ENCODE results near the gene BRD4. TPM values are rescaled to one million over a fixed set of nuclear protein-coding genes. Genes with fewer than 3 reads are reported as not detected.
A peak's percentile ranks its signal among the peaks of the same experiment; 100 is the strongest.

Gene BRD4
- total RNA-seq, 1 donor = 26.3 TPM

DNA sequence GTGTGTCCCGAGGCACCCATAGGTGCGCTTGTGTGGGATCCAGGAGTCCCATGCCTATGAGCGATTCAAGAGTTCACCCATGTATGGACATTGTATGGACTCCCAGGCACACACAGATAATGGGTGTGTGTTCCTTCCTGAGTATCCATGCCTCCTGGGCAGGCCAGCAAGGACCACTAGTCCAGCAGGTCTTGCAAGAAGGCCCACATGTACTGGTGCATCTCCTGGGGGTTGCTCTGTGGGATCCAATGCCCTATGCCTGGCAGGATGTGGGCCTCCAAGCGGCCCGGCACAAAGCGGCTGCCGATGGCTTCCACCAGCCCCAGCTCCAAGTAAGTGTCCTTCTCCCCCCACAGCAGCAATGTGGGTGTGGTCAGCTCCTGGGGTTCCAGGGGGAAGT, 105.1 kb downstream of the BRD4 start:
- H3K4me3 ChIP-seq (ENCODE audit: low read depth, low read length) = no peak overlapping the region
- TF ChIP-seq, protein P1, sequence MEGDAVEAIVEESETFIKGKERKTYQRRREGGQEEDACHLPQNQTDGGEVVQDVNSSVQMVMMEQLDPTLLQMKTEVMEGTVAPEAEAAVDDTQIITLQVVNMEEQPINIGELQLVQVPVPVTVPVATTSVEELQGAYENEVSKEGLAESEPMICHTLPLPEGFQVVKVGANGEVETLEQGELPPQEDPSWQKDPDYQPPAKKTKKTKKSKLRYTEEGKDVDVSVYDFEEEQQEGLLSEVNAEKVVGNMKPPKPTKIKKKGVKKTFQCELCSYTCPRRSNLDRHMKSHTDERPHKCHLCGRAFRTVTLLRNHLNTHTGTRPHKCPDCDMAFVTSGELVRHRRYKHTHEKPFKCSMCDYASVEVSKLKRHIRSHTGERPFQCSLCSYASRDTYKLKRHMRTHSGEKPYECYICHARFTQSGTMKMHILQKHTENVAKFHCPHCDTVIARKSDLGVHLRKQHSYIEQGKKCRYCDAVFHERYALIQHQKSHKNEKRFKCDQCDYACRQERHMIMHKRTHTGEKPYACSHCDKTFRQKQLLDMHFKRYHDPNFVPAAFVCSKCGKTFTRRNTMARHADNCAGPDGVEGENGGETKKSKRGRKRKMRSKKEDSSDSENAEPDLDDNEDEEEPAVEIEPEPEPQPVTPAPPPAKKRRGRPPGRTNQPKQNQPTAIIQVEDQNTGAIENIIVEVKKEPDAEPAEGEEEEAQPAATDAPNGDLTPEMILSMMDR (IDR thresholded peaks at IDR 0.05; ENCODE audit: insufficient read depth, low read depth, low read length) = no peak
- no peak for DNase-seq (ENCODE audit: low read depth)

DNA sequence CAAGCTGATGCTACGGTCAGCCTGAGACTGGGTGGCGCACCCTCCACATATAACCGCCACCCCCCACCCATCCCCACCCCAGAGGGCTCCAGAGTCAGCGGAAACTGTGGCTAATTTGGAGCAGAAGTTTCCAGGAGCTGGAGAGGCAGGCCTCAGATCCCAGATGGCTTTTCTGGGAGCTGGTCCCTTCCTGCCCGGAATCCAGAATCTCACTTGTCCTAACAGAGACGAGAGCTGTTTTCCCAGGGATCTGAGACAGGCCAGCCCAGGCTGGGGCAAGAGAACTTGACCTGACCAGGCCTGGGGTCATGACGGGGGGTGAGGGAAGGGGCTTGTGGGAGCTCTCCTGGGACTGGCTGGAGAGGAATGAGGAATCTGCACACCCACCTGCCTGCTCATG, 106.6 kb downstream of the BRD4 start:
- no peak for DNase-seq (ENCODE audit: low read depth)
- TF ChIP-seq, protein P1 (IDR thresholded peaks at IDR 0.05; ENCODE audit: insufficient read depth, low read depth, low read length) = no peak
- H3K4me3 ChIP-seq (ENCODE audit: low read depth, low read length) = no peak overlapping the region

DNA sequence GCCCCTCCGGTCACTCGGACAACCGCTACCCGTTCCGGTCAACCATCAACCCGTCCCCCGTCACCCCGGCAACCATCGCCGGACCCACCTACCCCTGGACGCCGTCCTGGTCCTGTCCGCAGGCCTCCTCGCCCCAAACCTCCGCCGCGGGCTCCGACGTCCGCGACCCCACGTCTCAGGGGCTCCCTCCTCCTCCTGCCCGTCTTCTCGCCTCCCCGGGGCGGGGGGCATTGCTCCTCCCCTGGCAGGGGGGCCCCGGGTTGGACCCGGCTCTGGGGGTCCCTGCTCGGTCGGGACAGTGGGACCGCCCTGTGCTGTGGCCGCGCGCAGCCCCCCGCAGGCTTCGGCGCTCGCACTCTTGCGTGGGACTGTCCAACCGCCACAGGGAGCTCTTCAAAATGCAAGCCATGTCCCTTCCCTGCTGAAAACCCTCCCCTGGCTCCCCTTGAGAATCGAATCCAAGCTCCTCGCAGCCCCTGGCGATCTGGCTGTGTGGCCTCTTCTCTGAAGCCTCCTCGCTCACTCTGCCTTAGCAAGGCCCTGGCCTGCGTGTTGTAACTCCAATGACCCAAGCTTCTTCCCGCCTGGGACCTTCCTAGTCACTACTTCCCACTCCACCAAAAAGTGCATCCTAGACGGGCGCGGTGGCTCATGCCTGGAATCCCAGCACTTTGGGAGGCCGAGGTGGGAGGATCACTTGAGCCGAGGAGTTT, 108.5 kb downstream of the BRD4 start:
- TF ChIP-seq, protein P1 (IDR thresholded peaks at IDR 0.05; ENCODE audit: insufficient read depth, low read depth, low read length) = no peak
- no peak for DNase-seq (ENCODE audit: low read depth)
- peak overlapping the region; percentile 72 for H3K4me3 ChIP-seq (ENCODE audit: low read depth, low read length)

DNA sequence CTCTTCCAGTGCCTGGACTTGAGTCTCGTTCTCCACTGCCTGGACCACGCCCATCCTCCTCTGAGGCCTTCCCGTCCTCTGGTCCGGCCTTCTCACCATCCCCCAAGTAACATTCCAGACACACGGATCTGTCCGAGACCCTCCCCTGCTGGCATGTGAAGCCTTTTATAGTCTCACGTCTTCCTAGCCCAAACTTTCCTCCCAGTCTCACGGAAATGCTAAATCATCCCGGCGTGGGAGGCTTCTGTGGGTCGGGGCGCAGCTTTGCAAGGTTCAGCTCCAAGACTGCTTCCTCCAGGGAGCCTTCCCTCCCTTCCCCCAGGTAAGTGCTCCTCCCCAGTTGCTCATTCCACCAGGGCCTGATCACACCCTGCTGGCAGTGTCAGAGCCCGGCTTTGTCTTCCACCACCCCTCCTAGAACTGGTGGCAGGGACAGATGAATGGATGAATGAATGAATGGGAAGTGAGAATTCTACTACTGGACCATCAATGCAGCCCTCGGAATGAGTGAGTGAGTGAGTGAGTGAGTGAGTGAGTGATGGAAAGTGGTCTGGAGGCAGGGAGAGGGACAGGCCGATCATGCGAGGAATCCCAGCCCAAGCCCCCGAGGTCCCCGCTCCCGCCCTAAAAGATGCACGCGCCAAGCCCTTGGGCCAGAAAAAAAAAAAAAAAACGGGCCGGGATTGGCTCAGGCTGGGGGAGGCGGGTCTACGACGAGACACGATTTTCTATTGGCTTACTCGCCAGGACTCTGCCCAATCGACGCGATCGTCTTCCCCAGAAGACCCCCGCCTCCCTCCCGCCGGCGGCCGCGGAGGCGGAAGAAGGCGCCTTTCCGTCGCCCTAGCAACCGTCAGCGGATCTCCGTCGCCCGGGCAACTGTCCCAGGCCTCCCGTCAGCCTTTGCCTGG, 109.3 kb downstream of the BRD4 start:
- DNase-seq (ENCODE audit: low read depth) = peak; percentile 97

DNA sequence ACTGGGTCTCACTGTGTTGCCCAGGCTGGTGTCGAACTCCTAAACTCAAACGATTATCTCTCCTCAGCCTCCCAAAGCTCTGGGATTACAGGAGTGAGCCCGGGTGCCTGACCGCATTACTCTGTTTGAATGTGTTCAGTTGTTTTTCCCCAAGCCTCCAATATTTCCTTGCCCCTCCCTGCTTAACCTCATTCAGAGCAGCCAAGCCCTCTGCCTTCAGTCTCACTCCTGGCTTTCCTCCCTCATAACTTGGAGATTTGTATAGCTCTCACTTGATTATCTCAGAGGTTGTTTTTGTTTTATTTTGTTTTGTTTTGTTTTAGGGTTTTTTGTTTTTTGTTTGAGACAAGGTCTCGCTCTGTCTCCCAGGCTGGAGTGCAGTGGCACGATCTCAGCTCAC, 111.5 kb downstream of the BRD4 start:
- TF ChIP-seq, protein P1 (IDR thresholded peaks at IDR 0.05; ENCODE audit: insufficient read depth, low read depth, low read length) = no peak
- DNase-seq (ENCODE audit: low read depth) = no peak
- H3K4me3 ChIP-seq (ENCODE audit: low read depth, low read length) = no peak overlapping the region

More for the DNA sequence above, 109.3 kb downstream of the BRD4 start:
- TF ChIP-seq, protein P1 (IDR thresholded peaks at IDR 0.05; ENCODE audit: insufficient read depth, low read depth, low read length) = no peak
- H3K4me3 ChIP-seq (ENCODE audit: low read depth, low read length) = peak overlapping the region; percentile 72

DNA sequence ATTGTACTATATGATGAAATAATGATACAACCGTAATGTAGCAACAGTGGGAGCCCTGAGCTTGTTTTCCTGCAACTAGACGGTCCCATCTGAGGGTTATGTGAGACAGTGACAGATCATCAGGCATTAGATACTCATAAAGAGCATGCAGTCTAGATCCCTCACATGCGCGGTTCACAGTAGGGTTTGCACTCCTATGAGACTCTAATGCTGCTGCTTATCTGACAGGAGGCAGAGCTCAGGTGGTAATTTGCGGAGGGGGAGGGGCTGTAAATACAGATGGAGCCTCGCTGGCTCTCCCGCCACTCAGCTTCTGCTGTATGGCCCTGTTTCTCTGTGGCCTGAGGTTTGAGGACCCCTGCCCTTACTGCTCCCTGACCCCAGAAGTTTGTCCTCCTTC, 113.8 kb downstream of the BRD4 start:
- TF ChIP-seq, protein P1 (IDR thresholded peaks at IDR 0.05; ENCODE audit: insufficient read depth, low read depth, low read length) = no peak
- no peak overlapping the region for H3K4me3 ChIP-seq (ENCODE audit: low read depth, low read length)
- DNase-seq (ENCODE audit: low read depth) = no peak

All from fibroblast of villous mesenchyme (primary cell).